Type B pancreatic cell (in vitro differentiated cells): Measurements from ENCODE around the gene TAF1A. TPM values are rescaled to one million over a fixed set of nuclear protein-coding genes. Genes with fewer than 3 reads are reported as not detected.
"Not testable (repeated sequence)": the region's sequence is repeated elsewhere in the genome, so short reads cannot be mapped to it uniquely, and the experiment has no call there.

Experiments
- DNase-seq: peaks from one replicate; pipeline ENCODE4 v3.0.0; 2021; ENCODE audit warnings: mixed read lengths; ENCODE audit not compliant: unreplicated experiment; ENCODE audit errors: extremely low spot score
- H3K27ac Mint-ChIP-seq: 2 replicates; pipeline ENCODE4 v1.8.0; 2021; ENCODE audit warnings: mild to moderate bottlenecking, mixed read lengths
- H3K27me3 Mint-ChIP-seq: 2 replicates; pipeline ENCODE4 v1.8.0; 2021; ENCODE audit warnings: mixed read lengths
- H3K36me3 Mint-ChIP-seq: 2 replicates; pipeline ENCODE4 v1.8.0; 2021; ENCODE audit warnings: mixed read lengths
- H3K4me1 Mint-ChIP-seq: one replicate; pipeline ENCODE4 v1.8.0; 2021; ENCODE audit warnings: mixed read lengths; ENCODE audit not compliant: unreplicated experiment
- H3K4me3 Mint-ChIP-seq: 2 replicates; pipeline ENCODE4 v1.8.0; 2021; ENCODE audit warnings: mild to moderate bottlenecking, mixed read lengths
- H3K9me3 Mint-ChIP-seq: 2 replicates; pipeline ENCODE4 v1.8.0; 2021; ENCODE audit warnings: mixed read lengths
- total RNA-seq: library from RNA; stranded (reverse); gene quantifications from 2 replicates; pipeline ENCODE4 v1.2.1, GENCODE V29; 2021; ENCODE audit warnings: low replicate concordance
- TF ChIP-seq, protein P1 (sequence below): fragments of 200-600 bp; sonication (generic); conservative IDR thresholded peaks from 2 replicates; pipeline ENCODE4 v1.5.0; 2021; ENCODE audit warnings: antibody characterized with exemption, mild to moderate bottlenecking

Gene TAF1A
- total RNA-seq, 1 donor from 2014 or later, result 16.7 TPM

DNA sequence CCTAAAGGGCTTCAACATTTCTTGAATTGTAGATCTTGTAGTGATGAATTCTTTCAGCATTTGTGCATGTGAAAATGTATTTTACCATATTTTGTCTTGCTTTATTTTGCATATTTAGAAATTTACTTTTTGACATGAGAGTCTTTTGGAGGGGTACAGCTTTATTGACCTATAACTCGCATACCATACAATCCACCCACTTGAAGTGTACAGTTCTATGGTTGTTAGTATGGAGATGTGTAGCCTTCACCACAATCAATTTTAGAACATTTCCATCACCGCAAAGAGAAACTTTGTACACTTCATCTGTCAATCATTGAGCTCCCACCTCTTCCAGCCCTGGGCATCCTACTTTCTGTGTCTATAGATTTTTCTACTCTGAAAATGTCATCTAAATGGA, 21.0 kb upstream of the TAF1A start:
- H3K36me3 Mint-ChIP-seq, result no peaks in the 10 kb centered on the region
- H3K4me1 Mint-ChIP-seq, result no peaks in the 10 kb centered on the region
- no peak for DNase-seq
- H3K4me3 Mint-ChIP-seq, result no peak overlapping the region
- TF ChIP-seq, protein P1, sequence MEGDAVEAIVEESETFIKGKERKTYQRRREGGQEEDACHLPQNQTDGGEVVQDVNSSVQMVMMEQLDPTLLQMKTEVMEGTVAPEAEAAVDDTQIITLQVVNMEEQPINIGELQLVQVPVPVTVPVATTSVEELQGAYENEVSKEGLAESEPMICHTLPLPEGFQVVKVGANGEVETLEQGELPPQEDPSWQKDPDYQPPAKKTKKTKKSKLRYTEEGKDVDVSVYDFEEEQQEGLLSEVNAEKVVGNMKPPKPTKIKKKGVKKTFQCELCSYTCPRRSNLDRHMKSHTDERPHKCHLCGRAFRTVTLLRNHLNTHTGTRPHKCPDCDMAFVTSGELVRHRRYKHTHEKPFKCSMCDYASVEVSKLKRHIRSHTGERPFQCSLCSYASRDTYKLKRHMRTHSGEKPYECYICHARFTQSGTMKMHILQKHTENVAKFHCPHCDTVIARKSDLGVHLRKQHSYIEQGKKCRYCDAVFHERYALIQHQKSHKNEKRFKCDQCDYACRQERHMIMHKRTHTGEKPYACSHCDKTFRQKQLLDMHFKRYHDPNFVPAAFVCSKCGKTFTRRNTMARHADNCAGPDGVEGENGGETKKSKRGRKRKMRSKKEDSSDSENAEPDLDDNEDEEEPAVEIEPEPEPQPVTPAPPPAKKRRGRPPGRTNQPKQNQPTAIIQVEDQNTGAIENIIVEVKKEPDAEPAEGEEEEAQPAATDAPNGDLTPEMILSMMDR, result no peak
- H3K27me3 Mint-ChIP-seq, result peaks cover 42% of the 10 kb centered on the region
- H3K9me3 Mint-ChIP-seq, result no peaks in the 10 kb centered on the region
- no peak overlapping the region for H3K27ac Mint-ChIP-seq

- not testable (repeated sequence) for H3K36me3 Mint-ChIP-seq, H3K4me1 Mint-ChIP-seq, H3K9me3 Mint-ChIP-seq, H3K4me3 Mint-ChIP-seq, DNase-seq, H3K27ac Mint-ChIP-seq
- H3K27me3 Mint-ChIP-seq, result peaks cover 30% of the 10 kb centered on the region
Observed at GRCh38 chr1:222609111-222609510, 19.4 kb upstream of the TAF1A start.

GRCh38 chr1:222606757-222607156, 17.0 kb upstream of the TAF1A start:
- peaks cover 13% of the 10 kb centered on the region for H3K27me3 Mint-ChIP-seq
- H3K9me3 Mint-ChIP-seq, result no peaks in the 10 kb centered on the region
- no peaks in the 10 kb centered on the region for H3K36me3 Mint-ChIP-seq
- H3K27ac Mint-ChIP-seq, result no peak overlapping the region
- H3K4me3 Mint-ChIP-seq, result no peak overlapping the region
- no peaks in the 10 kb centered on the region for H3K4me1 Mint-ChIP-seq
- TF ChIP-seq, protein P1, result no peak
- DNase-seq, result no peak

DNA sequence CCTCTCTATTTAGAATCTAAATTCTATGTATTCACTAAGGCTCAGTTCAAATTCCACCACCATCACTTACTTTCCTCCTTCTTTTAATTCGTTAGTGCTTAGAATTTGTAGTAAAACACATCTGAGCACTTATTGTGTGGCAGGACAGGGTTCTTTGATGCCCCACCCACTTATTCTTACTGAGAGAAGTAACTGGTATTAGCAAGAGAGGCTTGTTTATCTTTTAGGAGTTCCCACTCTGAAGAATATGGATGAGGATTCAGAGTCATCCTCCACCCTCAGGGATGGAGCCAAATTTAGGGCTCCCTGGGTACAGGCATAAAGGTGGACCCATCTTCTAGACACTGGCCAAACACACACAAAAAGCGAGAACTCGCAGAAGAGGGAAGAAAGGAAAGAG, 11.5 kb upstream of the TAF1A start:
- TF ChIP-seq, protein P1, result no peak
- Mint-ChIP-seq H3K27me3 (no peaks in the 10 kb centered on the region), H3K27ac (no peak overlapping the region), H3K36me3 (no peaks in the 10 kb centered on the region), H3K4me1 (no peaks in the 10 kb centered on the region), H3K9me3 (no peaks in the 10 kb centered on the region), H3K4me3 (no peak overlapping the region)
- DNase-seq, result no peak

GRCh38 chr1:222600281-222600680, 10.5 kb upstream of the TAF1A start:
- TF ChIP-seq, protein P1, result no peak
- Mint-ChIP-seq H3K4me1 (no peaks in the 10 kb centered on the region), H3K27ac (no peak overlapping the region), H3K4me3 (no peak overlapping the region), H3K36me3 (no peaks in the 10 kb centered on the region), H3K9me3 (no peaks in the 10 kb centered on the region), H3K27me3 (no peaks in the 10 kb centered on the region)
- DNase-seq, result no peak

GRCh38 chr1:222596696-222597095, 7.0 kb upstream of the TAF1A start:
- H3K4me1 Mint-ChIP-seq, result no peaks in the 10 kb centered on the region
- no peak overlapping the region for H3K27ac Mint-ChIP-seq
- H3K9me3 Mint-ChIP-seq, result no peaks in the 10 kb centered on the region
- no peak for DNase-seq
- no peaks in the 10 kb centered on the region for H3K36me3 Mint-ChIP-seq
- TF ChIP-seq, protein P1, result no peak
- no peaks in the 10 kb centered on the region for H3K27me3 Mint-ChIP-seq
- no peak overlapping the region for H3K4me3 Mint-ChIP-seq
